Neural cell (in vitro differentiated cells): ENCODE results near the gene FXN. TPM values are rescaled to one million over a fixed set of nuclear protein-coding genes. Genes with fewer than 3 reads are reported as not detected.

Source experiments
- H2AFZ ChIP-seq: fragments of 200-600, 300-800 bp; sonication (generic), shearing (Covaris generic); 2 replicates; pipeline ENCODE4 v1.6.0; 2014; ENCODE audit warnings: low read depth, mild to moderate bottlenecking, antibody characterized with exemption, low read length, moderate library complexity
- H3F3A ChIP-seq: fragments of 200-600 bp; shearing (Covaris generic); 2 replicates; pipeline ENCODE4 v1.6.1; 2016; ENCODE audit warnings: mild to moderate bottlenecking, moderate library complexity, mixed read lengths, antibody characterized with exemption, low read length; ENCODE audit not compliant: insufficient read depth, poor library complexity, severe bottlenecking
- H3K27ac ChIP-seq: fragments of 200-600, 300-800 bp; sonication (generic), shearing (Covaris generic); 2 replicates; pipeline ENCODE4 v1.5.1; 2014; ENCODE audit warnings: mild to moderate bottlenecking, low read length, moderate library complexity
- H3K27me3 ChIP-seq: fragments of 300-800, 200-600 bp; sonication (generic), shearing (Covaris generic); 2 replicates; pipeline ENCODE4 v1.6.0; 2014; ENCODE audit warnings: mild to moderate bottlenecking, low read depth, low read length, moderate library complexity; ENCODE audit not compliant: insufficient read depth
- H3K36me3 ChIP-seq: fragments of 300-800, 200-600 bp; sonication (generic), shearing (Covaris generic); 2 replicates; pipeline ENCODE4 v1.5.1; 2014; ENCODE audit warnings: mild to moderate bottlenecking, antibody characterized with exemption, low read length, moderate library complexity; ENCODE audit not compliant: insufficient read depth
- H3K4me2 ChIP-seq: fragments of 300-800, 200-600 bp; sonication (generic), shearing (Covaris generic); 2 replicates; pipeline ENCODE4 v1.6.0; 2014; ENCODE audit warnings: mild to moderate bottlenecking, low read length
- H3K4me3 ChIP-seq: fragments of 300-800, 200-600 bp; sonication (generic), shearing (Covaris generic); 2 replicates; pipeline ENCODE4 v1.5.1; 2014; ENCODE audit warnings: mild to moderate bottlenecking, low read length, moderate library complexity
- H3K79me2 ChIP-seq: fragments of 200-600 bp; shearing (Covaris generic); replicated peaks from 2 replicates; pipeline ENCODE4 v1.6.0; 2014; ENCODE audit warnings: mild to moderate bottlenecking, low read length, moderate library complexity; ENCODE audit not compliant: insufficient read depth
- H3K9ac ChIP-seq: fragments of 300-800, 200-600 bp; sonication (generic), shearing (Covaris generic); 2 replicates; pipeline ENCODE4 v1.6.1; 2016; ENCODE audit warnings: mild to moderate bottlenecking, low read length, mixed read lengths
- H3K9me2 ChIP-seq: fragments of 200-600 bp; shearing (Covaris generic); 2 replicates; pipeline ENCODE4 v1.6.1; 2016; ENCODE audit warnings: mild to moderate bottlenecking, low read length, mixed read lengths; ENCODE audit not compliant: insufficient read depth
- H3K9me3 ChIP-seq: fragments of 200-600, 300-800 bp; sonication (generic), shearing (Covaris generic); 2 replicates; pipeline ENCODE4 v1.6.1; 2016; ENCODE audit warnings: mild to moderate bottlenecking, mixed run types, low read length, moderate library complexity, mixed read lengths
- H4K20me1 ChIP-seq: fragments of 200-600 bp; shearing (Covaris generic); 2 replicates; pipeline ENCODE4 v1.6.1; 2016; ENCODE audit warnings: mild to moderate bottlenecking, mixed run types; ENCODE audit not compliant: insufficient read depth
- EP300 ChIP-seq: fragments of 450-650 bp; conservative IDR thresholded peaks from 2 replicates; pipeline ENCODE4 v1.6.1; 2014; ENCODE audit warnings: antibody characterized with exemption, mild to moderate bottlenecking, moderate library complexity; ENCODE audit not compliant: poor library complexity, severe bottlenecking
- EZH2 ChIP-seq: fragments of 200-600, 300-800 bp; shearing (Covaris generic), sonication (generic); IDR thresholded peaks from 2 replicates; pipeline ENCODE4 v1.6.1; 2014; ENCODE audit warnings: antibody characterized with exemption, low read length, borderline replicate concordance, mild to moderate bottlenecking; ENCODE audit not compliant: insufficient read depth, poor library complexity, severe bottlenecking
- MXI1 ChIP-seq: fragments of 450-650 bp; conservative IDR thresholded peaks from 2 replicates; pipeline ENCODE4 v1.6.1; 2014; ENCODE audit warnings: antibody characterized with exemption, mild to moderate bottlenecking; ENCODE audit not compliant: poor library complexity, severe bottlenecking
- POLR2AphosphoS5 ChIP-seq: IDR thresholded peaks from 2 replicates; pipeline ENCODE4 v1.6.1; 2012
- RAD21 ChIP-seq: fragments of 450-650 bp; conservative IDR thresholded peaks from 2 replicates; pipeline ENCODE4 v1.6.1; 2014; ENCODE audit warnings: antibody characterized with exemption, mild to moderate bottlenecking, moderate library complexity
- SMC3 ChIP-seq: fragments of 450-650 bp; conservative IDR thresholded peaks from 2 replicates; pipeline ENCODE4 v1.6.1; 2014; ENCODE audit warnings: antibody characterized with exemption, mild to moderate bottlenecking, moderate library complexity; ENCODE audit not compliant: poor library complexity
- TAF1 ChIP-seq: IDR thresholded peaks from 2 replicates; pipeline ENCODE4 v1.6.1; 2012; ENCODE audit warnings: low read depth
- polyA plus RNA-seq: library from polyadenylated mRNA; depleted of rRNA; stranded (reverse); fragments of >200 nt; gene quantifications from 2 replicates; pipeline ENCODE4 v1.2.3, GENCODE V29; 2014
- TF ChIP-seq, protein P1 (sequence below): fragments of 450-650 bp; IDR thresholded peaks from 2 replicates; pipeline ENCODE4 v1.5.1; 2014; ENCODE audit warnings: antibody characterized with exemption, mild to moderate bottlenecking, moderate library complexity; ENCODE audit not compliant: poor library complexity, severe bottlenecking
- TF ChIP-seq, protein P2 (sequence below): IDR thresholded peaks from 2 replicates; pipeline ENCODE4 v1.6.1; 2012; ENCODE audit warnings: borderline replicate concordance

Gene FXN
- polyA plus RNA-seq, 1 donor from 2014 or later, result 3.5 TPM

DNA sequence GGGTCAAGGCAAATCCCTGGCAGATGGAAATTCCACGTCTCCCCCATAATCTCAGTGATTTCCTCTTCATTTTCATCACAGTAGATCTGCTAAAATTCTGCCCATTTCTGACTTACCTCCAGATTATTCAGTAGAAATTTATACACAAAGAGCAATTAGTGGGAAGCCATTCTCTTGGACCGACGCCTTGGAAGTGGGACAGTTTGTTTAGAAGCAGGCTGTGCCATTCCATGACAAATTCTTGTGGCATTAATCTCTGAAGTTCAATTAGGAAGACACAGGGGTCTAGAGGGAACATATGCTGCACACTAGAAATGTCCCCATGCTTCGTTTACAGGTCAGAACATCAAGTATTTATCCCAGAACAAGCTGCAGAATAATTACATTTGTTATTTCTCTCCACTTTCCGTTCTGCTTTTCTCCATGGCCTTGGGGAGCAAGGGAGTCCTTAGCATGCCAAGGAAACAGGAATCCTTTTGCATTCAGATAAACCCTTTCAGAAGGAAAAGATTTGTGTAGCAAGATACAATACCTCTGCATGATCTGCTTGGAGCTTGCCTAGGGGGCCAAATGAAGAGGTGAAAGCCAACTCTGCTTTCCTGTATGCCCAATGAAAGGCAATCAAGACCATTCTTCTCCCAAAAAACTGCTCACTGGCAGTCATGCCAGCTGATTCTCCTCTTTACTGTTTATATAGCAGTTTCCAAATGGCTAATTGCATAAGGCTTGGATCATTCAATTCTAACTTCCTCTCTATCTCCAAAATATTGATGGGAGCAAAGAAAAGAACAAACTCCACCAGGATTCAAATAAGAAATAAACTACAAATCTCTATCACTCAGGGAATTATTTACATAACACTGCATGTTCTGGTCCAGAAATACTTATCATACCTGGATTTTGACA, 19.1 kb upstream of the FXN start:
- H3K4me3 ChIP-seq, result no peak overlapping the region
- no peaks in the 10 kb centered on the region for H3K9me2 ChIP-seq
- H3K79me2 ChIP-seq, result no peaks in the 10 kb centered on the region
- no peak for TF ChIP-seq MXI1
- TF ChIP-seq TAF1, result no peak
- TF ChIP-seq, protein P1, sequence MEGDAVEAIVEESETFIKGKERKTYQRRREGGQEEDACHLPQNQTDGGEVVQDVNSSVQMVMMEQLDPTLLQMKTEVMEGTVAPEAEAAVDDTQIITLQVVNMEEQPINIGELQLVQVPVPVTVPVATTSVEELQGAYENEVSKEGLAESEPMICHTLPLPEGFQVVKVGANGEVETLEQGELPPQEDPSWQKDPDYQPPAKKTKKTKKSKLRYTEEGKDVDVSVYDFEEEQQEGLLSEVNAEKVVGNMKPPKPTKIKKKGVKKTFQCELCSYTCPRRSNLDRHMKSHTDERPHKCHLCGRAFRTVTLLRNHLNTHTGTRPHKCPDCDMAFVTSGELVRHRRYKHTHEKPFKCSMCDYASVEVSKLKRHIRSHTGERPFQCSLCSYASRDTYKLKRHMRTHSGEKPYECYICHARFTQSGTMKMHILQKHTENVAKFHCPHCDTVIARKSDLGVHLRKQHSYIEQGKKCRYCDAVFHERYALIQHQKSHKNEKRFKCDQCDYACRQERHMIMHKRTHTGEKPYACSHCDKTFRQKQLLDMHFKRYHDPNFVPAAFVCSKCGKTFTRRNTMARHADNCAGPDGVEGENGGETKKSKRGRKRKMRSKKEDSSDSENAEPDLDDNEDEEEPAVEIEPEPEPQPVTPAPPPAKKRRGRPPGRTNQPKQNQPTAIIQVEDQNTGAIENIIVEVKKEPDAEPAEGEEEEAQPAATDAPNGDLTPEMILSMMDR, result no peak
- TF ChIP-seq EZH2, result no peak
- no peak for TF ChIP-seq RAD21
- TF ChIP-seq, protein P2, sequence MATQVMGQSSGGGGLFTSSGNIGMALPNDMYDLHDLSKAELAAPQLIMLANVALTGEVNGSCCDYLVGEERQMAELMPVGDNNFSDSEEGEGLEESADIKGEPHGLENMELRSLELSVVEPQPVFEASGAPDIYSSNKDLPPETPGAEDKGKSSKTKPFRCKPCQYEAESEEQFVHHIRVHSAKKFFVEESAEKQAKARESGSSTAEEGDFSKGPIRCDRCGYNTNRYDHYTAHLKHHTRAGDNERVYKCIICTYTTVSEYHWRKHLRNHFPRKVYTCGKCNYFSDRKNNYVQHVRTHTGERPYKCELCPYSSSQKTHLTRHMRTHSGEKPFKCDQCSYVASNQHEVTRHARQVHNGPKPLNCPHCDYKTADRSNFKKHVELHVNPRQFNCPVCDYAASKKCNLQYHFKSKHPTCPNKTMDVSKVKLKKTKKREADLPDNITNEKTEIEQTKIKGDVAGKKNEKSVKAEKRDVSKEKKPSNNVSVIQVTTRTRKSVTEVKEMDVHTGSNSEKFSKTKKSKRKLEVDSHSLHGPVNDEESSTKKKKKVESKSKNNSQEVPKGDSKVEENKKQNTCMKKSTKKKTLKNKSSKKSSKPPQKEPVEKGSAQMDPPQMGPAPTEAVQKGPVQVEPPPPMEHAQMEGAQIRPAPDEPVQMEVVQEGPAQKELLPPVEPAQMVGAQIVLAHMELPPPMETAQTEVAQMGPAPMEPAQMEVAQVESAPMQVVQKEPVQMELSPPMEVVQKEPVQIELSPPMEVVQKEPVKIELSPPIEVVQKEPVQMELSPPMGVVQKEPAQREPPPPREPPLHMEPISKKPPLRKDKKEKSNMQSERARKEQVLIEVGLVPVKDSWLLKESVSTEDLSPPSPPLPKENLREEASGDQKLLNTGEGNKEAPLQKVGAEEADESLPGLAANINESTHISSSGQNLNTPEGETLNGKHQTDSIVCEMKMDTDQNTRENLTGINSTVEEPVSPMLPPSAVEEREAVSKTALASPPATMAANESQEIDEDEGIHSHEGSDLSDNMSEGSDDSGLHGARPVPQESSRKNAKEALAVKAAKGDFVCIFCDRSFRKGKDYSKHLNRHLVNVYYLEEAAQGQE, result no peak
- TF ChIP-seq EP300, result no peak
- TF ChIP-seq SMC3, result no peak
- no peak for TF ChIP-seq POLR2AphosphoS5
- H3K9me3 ChIP-seq, result peaks cover 5% of the 10 kb centered on the region
- no peaks in the 10 kb centered on the region for H3K27me3 ChIP-seq
- no peak overlapping the region for H2AFZ ChIP-seq
- no peaks in the 10 kb centered on the region for H3K36me3 ChIP-seq
- H4K20me1 ChIP-seq, result no peaks in the 10 kb centered on the region
- H3K9ac ChIP-seq, result no peak overlapping the region
- no peak overlapping the region for H3K4me2 ChIP-seq
- no peak overlapping the region for H3K27ac ChIP-seq
- no peaks in the 10 kb centered on the region for H3F3A ChIP-seq

DNA sequence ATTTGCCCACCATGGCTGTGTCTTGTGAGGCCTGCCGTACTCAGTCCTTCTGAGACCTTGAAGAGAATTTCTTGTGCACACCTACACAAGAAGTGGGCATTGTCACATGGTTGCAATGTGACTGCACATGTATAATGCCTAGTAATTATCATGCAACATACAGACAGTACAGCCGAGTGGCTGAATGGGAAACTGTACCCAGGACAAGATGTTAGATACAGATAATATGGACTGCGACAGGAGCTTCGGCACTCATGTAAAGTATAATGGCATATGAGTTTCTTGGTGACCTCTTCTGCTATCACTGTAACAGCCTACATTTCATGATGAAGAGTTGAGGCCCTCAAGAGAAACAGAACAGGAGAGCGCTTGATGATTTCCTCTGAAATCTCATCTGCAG, 16.8 kb upstream of the FXN start:
- no peak overlapping the region for H3K9ac ChIP-seq
- no peaks in the 10 kb centered on the region for H3K9me2 ChIP-seq
- no peaks in the 10 kb centered on the region for H3K79me2 ChIP-seq
- TF ChIP-seq TAF1 (no peak), RAD21 (peak; percentile 20)
- TF ChIP-seq, protein P1, result no peak
- H3K36me3 ChIP-seq, result no peaks in the 10 kb centered on the region
- H3K9me3 ChIP-seq, result no peaks in the 10 kb centered on the region
- H3K4me2 ChIP-seq, result no peak overlapping the region
- H3F3A ChIP-seq, result no peaks in the 10 kb centered on the region
- no peaks in the 10 kb centered on the region for H3K27me3 ChIP-seq
- H3K27ac ChIP-seq, result no peak overlapping the region
- no peak overlapping the region for H2AFZ ChIP-seq
- no peaks in the 10 kb centered on the region for H4K20me1 ChIP-seq
- H3K4me3 ChIP-seq, result no peak overlapping the region
